AG10803 (cell line): ENCODE measurements around the gene TRPV6.

Source experiments
- DNase-seq: peaks from one replicate; pipeline ENCODE4 v3.0.0; 2010; ENCODE audit warnings: low read depth
- H3K4me3 ChIP-seq: 2 replicates; pipeline ENCODE4 v1.5.1; 2011; ENCODE audit warnings: mild to moderate bottlenecking, low read length, control low read depth
- CTCF ChIP-seq: conservative IDR thresholded peaks from 2 replicates; pipeline ENCODE4 v1.5.1; 2011; ENCODE audit warnings: mild to moderate bottlenecking, low read length, control low read depth, inconsistent platforms

The TRPV6 gene

DNA sequence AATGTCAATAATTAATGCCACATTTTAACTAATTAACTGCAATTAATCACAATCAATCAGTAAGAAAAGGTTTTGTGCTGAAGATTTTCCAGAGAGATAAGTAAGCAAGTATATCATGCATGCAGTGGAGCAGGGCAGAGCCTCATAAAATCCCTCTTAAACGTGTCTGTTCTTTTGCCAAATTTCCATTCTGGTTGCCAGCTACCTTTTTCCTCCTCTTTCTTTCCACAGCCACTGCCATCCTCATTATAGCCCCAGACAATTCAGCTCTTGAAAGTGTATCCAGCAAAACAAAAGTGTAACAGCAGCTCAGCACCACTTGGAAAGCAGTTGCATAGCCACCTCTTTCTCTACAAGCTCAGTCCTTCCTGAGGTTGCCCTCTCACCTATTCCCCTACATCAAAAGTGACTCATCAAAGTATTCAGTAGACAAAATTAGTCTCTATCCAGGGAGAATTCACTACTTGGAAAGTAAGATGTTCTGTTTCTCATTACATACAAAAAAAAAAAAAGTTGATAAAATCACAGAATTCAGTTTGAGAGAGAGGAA, 57.5 kb downstream of the TRPV6 start:
- no peak for DNase-seq
- TF ChIP-seq CTCF = no peak

GRCh38 chr7:142822714-142823113, 62.8 kb downstream of the TRPV6 start:
- TF ChIP-seq CTCF = no peak
- H3K4me3 ChIP-seq = no peak overlapping the region
- no peak for DNase-seq

More for the DNA sequence above, 57.5 kb downstream of the TRPV6 start:
- no peak overlapping the region for H3K4me3 ChIP-seq
